ENCODE data around the gene NAALADL2.

The NAALADL2 gene

DNA sequence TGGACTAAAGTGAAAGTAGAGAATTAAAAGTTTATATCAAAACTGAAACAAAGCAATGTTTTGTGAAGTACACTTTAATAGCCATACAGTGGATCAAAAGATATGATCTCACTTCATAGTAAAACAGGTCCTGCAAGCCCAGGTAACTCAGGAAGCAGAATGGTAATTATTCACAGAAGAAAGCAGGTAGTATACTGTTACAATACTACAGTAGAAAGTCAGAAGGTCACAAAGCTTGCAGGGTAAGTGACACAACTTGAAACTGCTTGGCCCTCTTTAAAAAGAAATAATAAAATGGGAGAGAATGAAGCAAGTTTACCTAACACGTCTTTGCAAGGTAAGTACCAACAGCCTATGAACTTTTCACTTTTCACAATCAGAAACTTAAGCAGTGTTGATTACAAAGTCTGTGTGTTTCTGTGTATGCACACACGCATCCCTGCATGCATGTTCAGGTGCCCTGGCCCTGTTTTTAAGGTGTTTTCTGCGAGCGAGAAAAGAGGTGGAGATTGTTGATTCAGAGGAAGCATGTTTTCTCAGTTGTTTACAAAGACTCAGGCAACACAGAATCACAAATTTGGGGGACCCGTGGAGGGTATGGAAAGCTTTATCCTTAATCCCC is at the start of gene NAALADL2:
Gene NAALADL2, plus strand, starts transcription at position 221 of the 622 bp plus-strand sequence.
- DNase-seq: peak; percentile 21

DNA sequence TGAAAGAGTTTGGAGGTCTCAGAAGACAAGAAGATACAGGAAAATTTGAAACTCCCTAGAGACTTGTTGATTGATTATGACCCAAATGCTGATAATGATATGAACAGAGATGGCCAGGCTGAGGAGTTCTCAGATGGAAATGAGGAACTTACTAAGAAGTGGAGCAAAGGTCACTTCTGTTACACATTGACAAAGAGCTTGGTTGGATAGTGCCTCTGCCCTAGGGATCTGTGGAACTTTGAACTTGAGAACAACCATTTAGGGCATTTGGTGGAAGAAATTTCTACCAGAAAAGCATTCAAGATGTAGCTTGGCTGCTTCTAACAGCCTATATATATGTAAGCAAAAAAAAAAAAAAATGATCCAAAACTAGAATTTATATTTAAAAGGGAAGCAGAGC is 48.9 kb upstream of the NAALADL2 start:
- DNase-seq: no peak

DNA sequence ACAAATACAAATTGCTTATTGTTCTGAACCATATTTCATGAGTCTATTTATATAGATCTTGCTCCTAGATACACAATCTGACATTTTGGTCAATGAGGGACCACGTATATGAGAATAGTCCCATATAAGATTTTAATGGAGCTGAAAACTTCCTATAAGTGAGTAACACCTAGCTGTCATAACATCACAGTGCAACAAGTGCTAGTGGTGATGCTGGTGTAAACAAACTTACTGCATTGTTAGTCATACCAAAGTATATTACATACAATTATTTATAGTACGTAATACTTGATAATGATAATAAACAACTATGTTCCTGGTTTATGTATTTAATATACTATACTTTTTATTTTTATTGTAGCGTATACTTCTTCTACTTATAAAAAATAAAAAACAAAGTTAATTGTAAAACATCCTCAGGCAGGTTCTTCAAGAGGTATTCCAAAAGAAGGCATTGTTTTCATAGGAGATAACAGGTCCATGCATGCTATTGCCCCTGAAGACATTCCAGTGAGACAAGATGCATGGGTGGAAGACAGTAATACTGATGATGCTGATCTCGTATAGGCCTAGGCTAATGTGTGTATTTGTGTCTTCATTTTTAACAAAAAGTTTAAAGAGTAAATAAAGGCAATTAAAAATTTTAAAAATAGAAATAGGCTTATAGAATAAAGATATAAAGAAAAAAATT is 46.8 kb upstream of the NAALADL2 start:
- no peak for DNase-seq

DNA sequence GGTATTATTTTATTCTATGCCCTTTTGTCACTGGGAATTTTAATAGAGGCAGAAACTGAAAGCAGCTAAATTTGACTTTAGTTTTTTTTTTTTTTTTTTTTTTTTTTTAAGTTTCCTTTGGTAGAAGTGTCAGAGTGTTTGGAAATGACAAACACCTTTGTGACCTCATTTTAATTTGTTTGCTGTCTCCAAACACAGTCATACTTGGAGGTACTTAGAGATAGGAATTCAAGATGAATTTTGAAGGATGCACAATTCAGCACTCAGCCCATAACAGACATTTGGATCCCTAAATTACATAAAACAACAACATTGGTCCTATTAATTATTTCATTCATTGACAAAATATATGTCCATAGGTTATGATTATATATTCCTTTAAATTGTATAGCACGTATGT is 43.4 kb upstream of the NAALADL2 start:
- DNase-seq: no peak

DNA sequence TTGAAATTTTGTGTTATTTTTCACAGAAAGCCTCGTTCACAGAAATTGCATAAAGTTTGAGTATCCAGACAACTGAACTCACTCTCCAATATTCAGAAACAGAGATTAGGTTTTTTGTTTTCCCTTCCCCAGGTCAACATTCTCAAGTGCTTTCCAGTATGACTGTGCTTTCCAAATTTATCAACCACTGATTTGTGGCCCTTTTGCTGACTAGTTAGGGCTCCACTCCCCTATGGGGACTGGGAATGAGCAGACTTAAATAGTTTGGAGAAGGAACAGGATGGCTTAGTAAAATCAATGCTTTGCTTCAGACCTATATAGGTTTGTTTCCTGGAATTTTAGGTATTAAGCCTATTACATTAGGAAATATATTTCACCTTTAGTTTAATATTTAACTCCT is 38.2 kb upstream of the NAALADL2 start:
- no peak for DNase-seq

DNA sequence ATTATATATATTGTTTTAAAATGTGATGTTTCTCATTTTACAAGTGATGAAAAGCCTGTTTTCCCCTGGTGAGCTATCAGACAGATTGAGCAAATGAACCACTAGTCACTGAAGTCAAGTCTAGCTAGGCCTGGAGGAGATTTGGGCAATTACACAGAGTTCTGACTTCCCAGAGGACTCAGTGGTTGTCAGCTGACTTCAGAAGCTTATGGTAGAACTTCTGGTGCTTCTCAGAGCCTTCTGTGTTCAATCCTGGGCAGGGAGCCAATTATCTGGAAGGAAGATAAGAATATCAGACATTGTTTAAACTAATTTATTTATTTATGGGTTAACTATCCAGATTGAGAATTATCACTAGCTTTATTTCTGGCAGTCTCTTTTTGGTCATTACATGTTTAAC is 37.7 kb upstream of the NAALADL2 start:
- DNase-seq: no peak

DNA sequence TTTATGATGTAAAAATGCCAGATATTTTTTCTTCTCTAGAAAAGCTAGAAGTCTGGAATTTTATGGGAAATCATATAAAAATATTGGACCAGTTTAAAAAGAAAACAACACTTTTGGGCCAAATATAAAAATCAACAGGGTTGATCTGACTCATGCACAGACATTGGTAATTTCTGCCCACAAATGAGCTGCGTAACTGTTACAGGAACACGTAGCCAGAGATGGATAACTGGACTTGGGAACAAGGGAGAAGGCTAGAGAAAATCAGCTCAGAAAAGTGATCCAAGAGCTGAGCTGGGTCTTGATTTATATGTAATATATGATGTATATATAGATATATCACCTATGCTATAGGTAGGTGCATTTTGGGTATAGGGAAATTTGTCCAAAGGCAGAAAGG is 36.8 kb upstream of the NAALADL2 start:
- no peak for DNase-seq

DNA sequence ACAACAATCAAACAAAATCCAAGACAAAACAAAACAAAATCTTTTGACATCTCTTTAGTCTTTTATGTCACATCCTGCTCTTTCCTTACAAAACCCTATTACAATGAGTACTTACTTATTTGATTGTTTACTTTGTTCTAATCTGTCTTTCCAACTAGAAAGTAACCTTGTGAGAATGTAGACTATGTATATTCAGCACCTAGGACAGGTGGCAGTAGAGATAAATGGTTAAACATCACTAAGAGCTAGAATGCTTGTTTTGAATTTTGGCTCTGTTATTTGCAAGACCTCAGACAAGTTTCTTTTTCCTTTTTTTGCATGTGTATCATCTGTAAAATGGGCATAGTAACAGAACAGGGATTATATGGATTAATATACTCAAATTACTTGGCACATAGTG is 33.1 kb upstream of the NAALADL2 start:
- no peak for DNase-seq

DNA sequence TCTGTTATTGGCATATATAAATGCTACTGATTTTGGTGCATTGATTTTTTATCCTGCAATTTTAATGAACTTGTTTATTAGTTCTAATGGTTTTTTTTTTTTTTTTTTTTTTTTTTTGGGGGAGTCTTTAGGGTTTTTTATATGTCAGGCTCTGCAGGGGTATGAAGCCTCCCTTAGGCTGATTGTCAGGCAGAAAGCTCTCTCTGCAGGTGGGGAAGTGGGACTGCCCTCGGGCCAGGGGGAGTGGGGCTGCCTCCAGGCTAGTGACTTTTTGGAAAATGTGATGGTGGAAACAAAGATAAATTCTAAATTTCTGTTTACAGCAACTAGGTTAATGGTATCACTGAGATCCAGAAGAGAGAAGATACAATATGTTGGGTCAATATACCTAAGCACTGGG is 14.4 kb upstream of the NAALADL2 start:
- DNase-seq: no peak

DNA sequence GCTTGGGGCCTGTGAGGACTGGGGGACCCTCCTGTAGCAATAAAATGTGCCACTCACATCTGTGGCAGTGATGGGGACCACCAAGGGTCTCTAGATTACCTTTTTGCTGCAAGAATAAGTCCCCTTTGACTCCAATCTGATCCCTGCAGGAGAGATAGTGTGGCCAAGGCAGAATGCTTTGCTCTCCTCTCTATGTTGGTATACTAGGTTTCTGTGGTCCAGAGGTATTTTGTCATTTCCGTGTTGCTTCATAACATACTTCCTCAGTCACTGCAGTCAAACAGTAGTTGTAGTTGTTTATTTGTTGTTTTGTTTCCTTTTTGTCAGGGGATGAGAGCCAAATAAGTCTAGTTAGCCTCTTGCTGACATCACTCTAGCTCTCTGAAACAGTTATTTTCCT is 13.1 kb upstream of the NAALADL2 start:
- no peak for DNase-seq

DNA sequence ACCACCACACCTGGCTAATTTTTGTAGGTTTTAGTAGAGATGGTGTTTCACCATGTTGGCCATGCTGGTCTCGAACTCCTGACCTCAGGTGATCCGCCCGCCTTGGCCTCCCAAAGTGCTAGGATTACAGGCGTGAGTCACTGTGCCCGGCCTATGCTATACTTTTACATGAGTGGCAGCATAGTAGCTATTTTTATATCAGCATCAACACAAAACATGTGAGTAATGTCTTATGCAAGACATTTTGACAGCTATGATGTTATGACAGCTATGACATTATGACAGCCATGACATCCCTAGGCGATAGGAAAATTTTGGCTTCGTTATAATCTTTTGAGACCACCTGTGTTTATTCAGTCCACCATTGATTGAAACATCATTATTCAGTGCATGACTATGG is 4.1 kb upstream of the NAALADL2 start:
- no peak for DNase-seq

DNA sequence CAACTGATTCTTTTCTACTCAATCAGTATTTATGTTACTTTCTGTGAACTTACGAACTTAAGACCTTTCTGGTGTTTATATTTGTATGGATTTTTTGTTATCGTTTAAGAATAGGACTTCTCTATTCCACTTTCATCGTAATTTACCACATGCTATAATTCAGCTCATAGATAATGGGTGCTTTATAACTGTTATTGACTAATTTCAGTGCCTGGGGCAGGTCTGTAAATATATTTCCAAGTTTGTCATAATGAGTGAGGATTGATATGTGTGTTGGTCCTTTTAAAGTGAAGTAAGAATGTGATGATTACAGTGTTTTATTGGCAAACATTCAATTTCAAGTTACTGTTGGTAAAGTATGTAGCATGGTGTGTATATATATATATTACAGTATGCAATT is 1.8 kb upstream of the NAALADL2 start:
- DNase-seq: no peak

DNA sequence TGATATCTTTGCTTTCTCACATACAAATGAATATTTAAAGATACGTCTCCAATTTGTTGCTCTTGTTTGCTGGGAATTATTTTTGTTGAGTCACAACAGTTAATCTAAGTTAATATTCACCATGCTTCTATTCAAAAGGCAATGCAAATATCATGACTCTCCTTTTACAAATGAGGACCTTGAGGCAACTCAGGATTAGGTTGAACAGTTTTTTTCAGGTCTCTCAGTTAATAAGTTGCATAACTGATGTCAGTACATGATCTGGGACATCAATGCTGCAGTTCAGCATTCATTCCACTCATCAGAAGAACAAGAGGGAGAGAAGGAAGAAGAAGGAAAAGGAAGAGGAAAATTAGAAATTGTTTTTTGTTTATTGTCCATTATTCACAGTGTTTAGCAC is 781 bp upstream of the NAALADL2 start:
- peak; percentile 60 for DNase-seq

DNA sequence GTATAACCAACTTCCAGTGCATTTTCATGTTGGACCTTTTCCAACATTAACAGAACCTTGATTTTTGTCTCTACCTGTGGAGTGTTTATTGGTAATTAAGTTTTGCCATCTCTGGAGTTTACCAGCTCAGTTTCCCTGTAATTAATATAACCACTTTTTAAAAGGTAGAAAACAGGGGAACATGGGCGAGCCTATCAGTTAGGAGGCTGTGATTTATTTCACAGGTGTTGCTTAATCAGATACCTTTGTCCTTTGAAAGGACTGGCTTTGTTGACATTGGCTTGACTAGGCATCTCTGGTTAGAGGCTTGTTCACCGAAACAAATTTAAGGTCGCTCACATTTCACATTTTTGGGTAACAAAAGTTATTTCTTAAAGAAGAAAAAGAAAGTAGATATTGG is 622 bp downstream of the NAALADL2 start:
- DNase-seq: no peak

DNA sequence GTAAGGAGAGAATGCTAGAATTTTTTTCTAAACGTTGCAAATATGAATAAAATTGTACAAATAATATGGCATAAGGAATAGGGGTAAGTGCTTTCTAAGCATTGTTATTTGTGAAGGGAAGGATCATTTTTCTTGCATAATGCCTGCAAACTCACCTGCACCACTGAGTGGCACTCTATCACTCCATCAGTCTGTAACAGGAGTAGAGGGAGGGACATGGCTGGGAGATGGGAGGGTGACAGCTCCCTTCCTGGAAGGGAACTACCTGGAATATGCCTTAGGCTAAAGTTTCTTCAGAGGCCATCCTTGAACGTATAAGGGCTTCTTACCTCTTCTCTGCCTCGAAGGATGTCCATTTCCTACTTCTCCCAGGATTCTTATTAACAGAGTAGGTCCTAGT is 3.0 kb downstream of the NAALADL2 start:
- DNase-seq: peak; percentile 45

DNA sequence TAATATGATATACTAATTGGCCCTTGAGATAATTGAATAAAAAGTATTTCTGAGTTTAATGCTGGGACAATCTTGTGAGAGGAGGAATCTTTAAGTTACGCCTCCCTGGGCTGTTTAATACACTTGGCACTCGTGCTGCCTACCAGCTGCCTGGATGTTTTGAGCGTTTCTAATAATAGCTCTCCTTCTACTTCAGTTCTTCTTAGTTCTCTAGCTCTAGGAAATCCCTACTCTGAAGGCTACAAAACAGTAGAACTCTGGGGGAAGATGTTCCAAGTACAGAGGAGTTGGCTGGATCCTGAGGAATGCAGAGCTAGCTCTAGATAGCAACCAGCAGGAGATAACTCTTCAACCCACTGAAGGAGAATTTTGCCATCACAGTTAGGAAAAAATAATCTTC is 3.5 kb downstream of the NAALADL2 start:
- DNase-seq: no peak

DNA sequence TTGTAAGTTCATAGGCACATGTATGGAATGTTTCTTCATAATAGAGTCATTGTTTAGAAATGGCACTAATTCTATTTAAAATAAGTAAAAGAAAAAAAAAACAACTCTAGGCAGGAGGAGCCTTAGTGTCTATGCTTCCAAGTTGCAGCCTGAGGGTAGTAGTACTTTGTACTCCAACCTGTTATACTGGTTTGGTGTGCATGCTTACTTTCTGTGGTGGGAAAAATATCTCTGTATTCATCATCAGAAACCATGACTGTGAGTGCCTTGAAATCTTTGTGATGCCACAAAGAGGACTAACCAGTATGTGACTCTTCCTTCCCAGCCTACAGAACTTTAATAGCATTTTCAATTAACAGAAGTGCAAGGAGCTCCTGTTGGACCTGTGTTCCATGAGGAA is 4.4 kb downstream of the NAALADL2 start:
- peak; percentile 81 for DNase-seq

DNA sequence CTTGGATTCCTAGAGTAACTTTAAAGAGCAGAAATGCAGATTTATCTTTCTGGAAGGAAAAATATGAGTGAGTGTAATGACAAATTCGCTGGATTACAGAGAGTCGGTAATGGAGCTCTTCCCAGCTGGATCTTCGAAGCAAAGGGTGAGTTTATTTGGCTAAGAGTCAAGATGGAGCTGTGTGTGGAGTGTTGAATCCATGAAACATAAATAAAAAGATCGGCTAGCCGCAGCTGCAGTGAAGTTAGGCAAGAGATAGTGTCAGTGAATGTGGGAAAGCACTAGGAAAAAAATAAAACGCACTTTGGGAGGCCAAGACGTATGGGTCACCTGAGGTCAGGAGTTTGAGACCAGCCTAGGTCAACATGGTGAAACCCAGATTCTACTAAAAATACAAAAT is 10.3 kb downstream of the NAALADL2 start:
- DNase-seq: no peak

DNA sequence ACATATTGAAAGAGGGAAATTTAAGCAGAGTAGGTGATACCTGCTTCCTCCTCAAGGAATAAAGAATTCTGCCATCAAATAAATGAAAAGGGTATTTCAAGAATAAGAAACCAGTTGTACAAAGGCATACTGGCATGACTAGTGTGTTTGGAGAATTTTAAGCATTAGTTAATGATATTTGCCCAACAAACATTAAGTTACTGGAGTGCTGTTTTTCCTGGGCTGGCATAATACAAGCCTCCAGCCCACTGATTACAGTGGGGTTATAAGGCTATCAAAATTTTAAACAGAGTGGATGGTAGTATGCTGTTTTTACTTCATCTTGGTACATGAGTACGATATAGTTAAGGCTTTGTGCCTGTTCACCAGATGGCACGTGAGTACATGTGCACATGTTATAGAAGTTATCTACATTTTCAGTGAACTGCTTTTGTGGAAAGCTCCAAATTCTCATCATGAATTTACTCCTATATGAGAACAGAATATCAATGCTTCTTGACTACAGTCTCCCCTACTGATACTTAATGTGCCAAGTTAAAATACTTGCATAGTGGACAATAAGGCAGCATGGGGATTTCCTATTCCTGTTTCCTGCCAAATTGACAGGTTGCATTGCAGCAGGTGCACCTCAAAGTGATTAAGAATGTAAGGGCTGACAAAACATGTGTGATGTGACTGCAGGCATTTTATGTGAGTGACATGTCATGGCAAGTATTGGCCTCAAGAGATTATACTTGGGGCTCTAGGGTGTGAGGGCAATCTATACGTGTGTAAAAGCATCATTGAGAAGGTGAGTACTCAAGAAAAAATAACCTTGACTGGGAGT is 14.9 kb downstream of the NAALADL2 start:
- DNase-seq: no peak

DNA sequence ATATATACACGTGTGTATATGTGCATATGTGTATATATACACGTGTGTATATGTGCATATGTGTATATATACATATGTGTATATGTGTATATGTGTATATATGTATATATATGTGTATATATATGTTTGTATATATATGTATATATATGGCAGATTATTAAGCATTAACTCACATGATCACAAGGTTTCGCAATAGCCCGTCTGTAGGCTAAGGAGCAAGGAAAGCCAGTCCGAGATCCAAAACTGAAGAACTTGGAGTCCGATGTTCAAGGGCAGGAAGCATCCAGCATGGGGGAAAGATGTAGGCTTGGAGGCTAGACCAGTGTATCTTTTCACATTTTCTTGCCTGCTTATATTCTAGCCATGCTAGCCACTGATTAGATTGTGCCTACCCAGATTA is 23.7 kb downstream of the NAALADL2 start:
- DNase-seq: no peak

DNA sequence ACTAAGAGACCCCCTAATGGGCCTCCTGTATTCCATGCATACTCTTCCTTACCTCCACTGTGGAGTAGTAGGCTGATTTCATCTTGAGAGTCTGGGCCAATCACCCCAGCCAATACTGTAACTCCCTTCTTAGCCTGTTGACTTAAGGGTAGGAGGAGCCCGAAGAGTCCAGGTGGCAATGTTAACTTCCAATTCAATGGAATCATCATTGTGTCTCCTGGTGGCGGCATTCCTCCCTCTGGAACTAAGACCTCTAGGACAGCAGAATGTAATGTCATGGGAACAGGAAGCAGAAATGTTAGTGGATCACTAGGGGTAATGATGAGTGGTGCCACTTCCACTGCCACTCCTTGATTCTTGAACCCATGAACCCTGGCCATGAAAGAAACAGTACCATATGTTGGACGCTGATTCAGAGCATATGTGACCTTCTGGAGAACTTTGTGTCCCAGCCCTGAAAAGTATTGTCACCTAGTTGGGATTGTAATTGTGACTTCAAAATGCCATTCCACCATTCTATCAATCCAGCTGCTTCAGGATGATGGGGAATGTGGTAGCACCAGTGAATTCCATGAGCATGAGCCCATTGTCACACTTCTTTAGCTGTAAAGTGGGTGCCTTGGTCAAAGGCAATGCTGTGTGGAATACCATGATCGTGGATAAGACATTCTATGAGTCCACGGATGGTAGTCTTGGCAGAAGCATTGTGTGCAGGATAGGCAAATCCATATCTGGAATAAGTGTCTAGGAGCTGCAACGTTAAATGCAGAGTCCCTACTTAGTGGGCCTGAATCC is 24.9 kb downstream of the NAALADL2 start:
- DNase-seq: no peak

DNA sequence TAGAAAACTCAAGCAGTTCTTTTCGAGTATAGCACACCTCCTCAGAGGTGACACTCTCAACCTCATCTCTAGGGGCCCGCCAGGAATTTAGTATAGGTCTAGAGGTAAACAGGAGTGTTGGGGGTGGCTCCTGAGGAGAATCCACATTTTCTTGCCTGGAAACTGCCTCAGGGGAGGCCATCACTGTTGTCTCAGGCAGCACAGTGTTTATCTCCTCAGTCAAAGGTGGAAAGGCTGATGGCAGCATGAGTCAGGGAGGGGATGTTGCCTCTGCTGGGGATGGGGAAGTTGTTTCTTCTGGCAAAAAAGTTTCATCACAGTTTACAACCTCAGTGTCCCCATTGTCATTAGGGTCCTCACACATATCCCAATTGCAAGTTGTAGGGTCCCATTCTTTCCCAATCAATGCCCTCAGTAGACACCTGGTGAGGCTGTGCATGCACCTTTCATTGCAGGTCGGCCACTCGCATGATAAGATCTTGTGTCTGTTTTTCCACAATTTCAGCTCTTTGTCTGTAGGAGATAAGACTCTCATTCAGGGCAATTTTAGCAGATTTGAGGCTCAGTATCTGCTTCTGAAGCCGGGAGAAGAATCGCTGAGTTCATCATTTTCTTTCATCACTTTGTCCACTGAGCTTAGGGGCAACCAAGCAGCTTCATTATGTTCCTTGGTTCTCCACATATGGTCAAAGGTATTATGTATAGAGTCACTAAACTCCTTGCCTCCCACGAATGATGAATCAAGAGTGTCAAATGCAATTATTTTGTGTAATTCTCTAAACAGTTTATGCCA is 25.8 kb downstream of the NAALADL2 start:
- DNase-seq: no peak

Data from NCI-H1048 (cell line).